HCT116 (cell line): ENCODE data around the gene RASGRP2. TPM values are rescaled to one million over a fixed set of nuclear protein-coding genes. Genes with fewer than 3 reads are reported as not detected.

Experiments
- ATAC-seq: fragments of 200-7000 bp; cut with Tn5 transposase; 2 replicates; pipeline ENCODE4 v1.9.1; 2020; ENCODE audit warnings: mild to moderate bottlenecking, moderate library complexity
- BruUV-seq: library from RNA; stranded (reverse); fragments of 400-500 nt; replicated peaks from 2 replicates; lab custom pipeline; 2021; lab: Mats Ljungman, UMichigan
- CTCF ChIA-PET: fragments of 300-600 bp; sonication (Branson Sonifier 250); formaldehyde crosslinking; loops from one replicate; lab custom pipeline; 2021; ENCODE audit warnings: antibody characterized with exemption; lab: Charles Lee
- POLR2A ChIA-PET: fragments of 300-600, 350-600 bp; sonication (Branson Sonifier 250); formaldehyde crosslinking; loops from one replicate; lab custom pipeline; 2021; ENCODE audit warnings: antibody characterized with exemption; lab: Charles Lee
- RAD21 ChIA-PET, 2 experiments: fragments of 300-600 bp; sonication (Branson Sonifier 250); formaldehyde crosslinking; loops; one replicate each; lab custom pipeline; 2023; ENCODE audit warnings: low total read pairs in 2 of 2; ENCODE audit not compliant: uncharacterized antibody in 2 of 2, unreplicated experiment in 2 of 2, low non-redundant PET in 1 of 2; lab: Charles Lee
- DNase-seq: peaks from one replicate; pipeline ENCODE4 v3.0.0-alpha.2; 2010; ENCODE audit warnings: low read depth, low spot score
- H2AFZ ChIP-seq: fragments of 200-600 bp; shearing (Covaris generic), sonication (generic); 2 replicates; pipeline ENCODE4 v1.6.1; 2017; ENCODE audit warnings: low read depth, mixed run types, mixed read lengths, antibody characterized with exemption, low read length; ENCODE audit not compliant: poor library complexity, severe bottlenecking
- H3K27ac ChIP-seq: 2 replicates; pipeline ENCODE4 v1.5.1; 2012; ENCODE audit warnings: low read depth, low read length
- H3K27me3 ChIP-seq: fragments of 200-600 bp; sonication (generic); 2 replicates; pipeline ENCODE4 v1.6.1; 2016; ENCODE audit warnings: mixed run types, low read length, mixed read lengths; ENCODE audit not compliant: insufficient read depth
- H3K36me3 ChIP-seq, 2 experiments: fragments of 200-500 bp in 1 of 2; fragments of 200-600 bp in 1 of 2; sonication (Bioruptor generic) in 1 of 2; sonication (generic) in 1 of 2; 2 replicates each; pipeline versions ENCODE4 v1.5.1 to v1.6.1; 2014 to 2016; ENCODE audit warnings: low read length in 2 of 2, inconsistent platforms in 1 of 2, mixed read lengths in 1 of 2, mixed run types in 1 of 2; ENCODE audit not compliant: insufficient read depth in 2 of 2, control insufficient read depth in 1 of 2
- H3K4me1 ChIP-seq, 2 experiments: fragments of 200-600 bp in 1 of 2; sonication (generic) in 1 of 2; 2 replicates each; pipeline versions ENCODE4 v1.5.1 to v1.6.1; 2012 to 2017; ENCODE audit warnings: low read length in 2 of 2, inconsistent platforms in 1 of 2, mild to moderate bottlenecking in 1 of 2, mixed read lengths in 1 of 2, mixed run types in 1 of 2, moderate library complexity in 1 of 2; ENCODE audit not compliant: insufficient read depth in 2 of 2, control insufficient read depth in 1 of 2
- H3K4me2 ChIP-seq: fragments of 200-600 bp; sonication (generic); 2 replicates; pipeline ENCODE4 v1.6.1; 2017; ENCODE audit warnings: mixed run types, low read length, mixed read lengths
- H3K4me3 ChIP-seq, 2 experiments: fragments of 200-600 bp in 1 of 2; sonication (generic) in 1 of 2; replicated peaks in 1 of 2; 2 replicates each; pipeline ENCODE4 v1.5.1; 2011 to 2016; ENCODE audit warnings: low read length in 2 of 2, control low read depth in 1 of 2, low read depth in 1 of 2, mild to moderate bottlenecking in 1 of 2, mixed read lengths in 1 of 2, mixed run types in 1 of 2
- H3K79me2 ChIP-seq: fragments of 200-600 bp; sonication (generic); 2 replicates; pipeline ENCODE4 v1.6.1; 2017; ENCODE audit warnings: mild to moderate bottlenecking, mixed run types, low read length, moderate library complexity, mixed read lengths; ENCODE audit not compliant: insufficient read depth
- H3K9ac ChIP-seq: fragments of 200-600 bp; sonication (generic); 2 replicates; pipeline ENCODE4 v1.6.1; 2016; ENCODE audit warnings: low read length, mixed read lengths
- H3K9me2 ChIP-seq: fragments of 200-600 bp; sonication (generic), shearing (Covaris generic); 2 replicates; pipeline ENCODE4 v1.6.1; 2017; ENCODE audit warnings: mixed run types, mild to moderate bottlenecking, moderate library complexity; ENCODE audit not compliant: insufficient read depth
- H3K9me3 ChIP-seq, 2 experiments: fragments of 200-500 bp in 1 of 2; fragments of 200-600 bp in 1 of 2; sonication (Bioruptor generic) in 1 of 2; sonication (generic) in 1 of 2; 2 replicates each; pipeline ENCODE4 v1.6.1; 2014 to 2017; ENCODE audit warnings: low read length in 2 of 2, mixed read lengths in 2 of 2, inconsistent platforms in 1 of 2, low read depth in 1 of 2, mild to moderate bottlenecking in 1 of 2, mixed run types in 1 of 2, moderate library complexity in 1 of 2; ENCODE audit not compliant: control insufficient read depth in 1 of 2, insufficient read depth in 1 of 2
- H4K20me1 ChIP-seq: fragments of 200-600 bp; sonication (generic), shearing (Covaris generic); 2 replicates; pipeline ENCODE4 v1.6.1; 2017; ENCODE audit warnings: mixed run types, mild to moderate bottlenecking, moderate library complexity; ENCODE audit not compliant: insufficient read depth
- CBX3 ChIP-seq: IDR thresholded peaks from 2 replicates; pipeline ENCODE4 v1.6.1; 2012; ENCODE audit warnings: low read depth
- CEBPB ChIP-seq: IDR thresholded peaks from 2 replicates; pipeline ENCODE4 v1.6.1; 2012; ENCODE audit warnings: low read depth
- EGR1 ChIP-seq: IDR thresholded peaks from 2 replicates; pipeline ENCODE4 v1.6.1; 2012; ENCODE audit warnings: low read depth
- ELF1 ChIP-seq: IDR thresholded peaks from 2 replicates; pipeline ENCODE4 v1.6.1; 2012; ENCODE audit warnings: low read depth, borderline replicate concordance
- EZH2 ChIP-seq: fragments of 200-600 bp; sonication (generic); IDR thresholded peaks from 2 replicates; pipeline ENCODE4 v1.6.1; 2017; ENCODE audit warnings: antibody characterized with exemption, mixed run types
- EZH2phosphoT487 ChIP-seq: fragments of 200-600 bp; IDR thresholded peaks from 2 replicates; pipeline ENCODE4 v1.6.1; 2018; ENCODE audit warnings: antibody characterized with exemption, borderline replicate concordance
- FOSL1 ChIP-seq: IDR thresholded peaks from 2 replicates; pipeline ENCODE4 v1.6.1; 2012; ENCODE audit warnings: low read depth
- JUND ChIP-seq: IDR thresholded peaks from 2 replicates; pipeline ENCODE4 v1.6.1; 2012
- MAX ChIP-seq: IDR thresholded peaks from 2 replicates; pipeline ENCODE4 v1.6.1; 2012
- POLR2A ChIP-seq: IDR thresholded peaks from 2 replicates; pipeline ENCODE4 v1.7.0; 2011; ENCODE audit warnings: borderline replicate concordance; ENCODE audit not compliant: insufficient read depth, insufficient read length; ENCODE audit errors: extremely low read depth
- POLR2AphosphoS5 ChIP-seq: IDR thresholded peaks from 2 replicates; pipeline ENCODE4 v1.6.1; 2011; ENCODE audit warnings: mild to moderate bottlenecking, low read depth, low read length, moderate library complexity
- RAD21 ChIP-seq: IDR thresholded peaks from 2 replicates; pipeline ENCODE4 v1.6.1; 2012; ENCODE audit warnings: low read depth, mild to moderate bottlenecking
- SIN3A ChIP-seq: IDR thresholded peaks from 2 replicates; pipeline ENCODE4 v1.6.1; 2012; ENCODE audit warnings: low read depth
- SP1 ChIP-seq: IDR thresholded peaks from 2 replicates; pipeline ENCODE4 v1.6.1; 2012; ENCODE audit warnings: low read depth
- SRF ChIP-seq: IDR thresholded peaks from 2 replicates; pipeline ENCODE4 v1.6.1; 2012; ENCODE audit warnings: low read depth
- ZFX ChIP-seq: fragments of 450-650 bp; IDR thresholded peaks from 2 replicates; pipeline ENCODE4 v1.6.1; 2017
- ZNF274 ChIP-seq: fragments of 200-500 bp; sonication (Bioruptor generic); IDR thresholded peaks from 2 replicates; pipeline ENCODE4 v1.6.1; 2014; ENCODE audit warnings: mild to moderate bottlenecking, low read depth, low read length, inconsistent platforms
- intact Hi-C: fragments of 100-400 bp; cut with micrococcal nuclease; formaldehyde crosslinking; loops from 2 replicates; pipeline ENCODE4 v1.10.0; 2022
- total RNA-seq: library from RNA; stranded (reverse); gene quantifications from one replicate; pipeline ENCODE4 v1.2.1, GENCODE V29; 2021; ENCODE audit not compliant: unreplicated experiment
- TF ChIP-seq, protein P1 (sequence below): IDR thresholded peaks from 2 replicates; pipeline ENCODE4 v1.6.1; 2012; ENCODE audit warnings: low read depth
- TF ChIP-seq, protein P2 (sequence below), 3 experiments: fragments of 200-600 bp in 1 of 3; sonication (generic) in 1 of 3; IDR thresholded peaks in 2 of 3; conservative IDR thresholded peaks in 1 of 3; 2 replicates each; pipeline ENCODE4 v1.5.1; 2012 to 2017; ENCODE audit warnings: low read depth in 2 of 3, low read length in 2 of 3, antibody characterized with exemption in 1 of 3, borderline replicate concordance in 1 of 3, control low read depth in 1 of 3, mild to moderate bottlenecking in 1 of 3, mixed read lengths in 1 of 3, mixed run types in 1 of 3, moderate library complexity in 1 of 3; ENCODE audit not compliant: insufficient read depth in 1 of 3
- TF ChIP-seq, protein P3 (sequence below): IDR thresholded peaks from 2 replicates; pipeline ENCODE4 v1.6.1; 2011; ENCODE audit warnings: mild to moderate bottlenecking, low read length, moderate library complexity; ENCODE audit not compliant: insufficient replicate concordance; ENCODE audit errors: extremely low read depth

Gene RASGRP2
- total RNA-seq, 1 experiment from 2014 or later = 12.8 TPM

GRCh38 chr11:64698427-64698826 lies 45.5 kb downstream of the RASGRP2 start:
- no peak overlapping the region for H3K4me3 ChIP-seq
- ATAC-seq = no peak
- H3K4me2 ChIP-seq = no peak overlapping the region
- no peaks in the 10 kb centered on the region for H3K4me1 ChIP-seq
- ChIA-PET RAD21 (no interaction called here), CTCF (interaction anchor here (1.3 to 2.1 kb wide), 2 partner anchors 10 kb away, joined by 6 to 11 read pairs; no protein-coding TSS in a partner anchor), POLR2A (no interaction called here)
- no peaks in the 10 kb centered on the region for H4K20me1 ChIP-seq
- H3K79me2 ChIP-seq = no peaks in the 10 kb centered on the region
- H3K9ac ChIP-seq = no peak overlapping the region
- TF ChIP-seq EZH2phosphoT487 (no peak), SIN3A (no peak), EZH2 (no peak), ZNF274 (no peak), ZFX (no peak), POLR2A (no peak), MAX (no peak), RAD21 (no peak), FOSL1 (no peak), POLR2AphosphoS5 (no peak), SP1 (no peak), CEBPB (no peak), ELF1 (no peak), CBX3 (no peak), JUND (no peak), EGR1 (no peak), SRF (no peak)
- TF ChIP-seq, protein P1, sequence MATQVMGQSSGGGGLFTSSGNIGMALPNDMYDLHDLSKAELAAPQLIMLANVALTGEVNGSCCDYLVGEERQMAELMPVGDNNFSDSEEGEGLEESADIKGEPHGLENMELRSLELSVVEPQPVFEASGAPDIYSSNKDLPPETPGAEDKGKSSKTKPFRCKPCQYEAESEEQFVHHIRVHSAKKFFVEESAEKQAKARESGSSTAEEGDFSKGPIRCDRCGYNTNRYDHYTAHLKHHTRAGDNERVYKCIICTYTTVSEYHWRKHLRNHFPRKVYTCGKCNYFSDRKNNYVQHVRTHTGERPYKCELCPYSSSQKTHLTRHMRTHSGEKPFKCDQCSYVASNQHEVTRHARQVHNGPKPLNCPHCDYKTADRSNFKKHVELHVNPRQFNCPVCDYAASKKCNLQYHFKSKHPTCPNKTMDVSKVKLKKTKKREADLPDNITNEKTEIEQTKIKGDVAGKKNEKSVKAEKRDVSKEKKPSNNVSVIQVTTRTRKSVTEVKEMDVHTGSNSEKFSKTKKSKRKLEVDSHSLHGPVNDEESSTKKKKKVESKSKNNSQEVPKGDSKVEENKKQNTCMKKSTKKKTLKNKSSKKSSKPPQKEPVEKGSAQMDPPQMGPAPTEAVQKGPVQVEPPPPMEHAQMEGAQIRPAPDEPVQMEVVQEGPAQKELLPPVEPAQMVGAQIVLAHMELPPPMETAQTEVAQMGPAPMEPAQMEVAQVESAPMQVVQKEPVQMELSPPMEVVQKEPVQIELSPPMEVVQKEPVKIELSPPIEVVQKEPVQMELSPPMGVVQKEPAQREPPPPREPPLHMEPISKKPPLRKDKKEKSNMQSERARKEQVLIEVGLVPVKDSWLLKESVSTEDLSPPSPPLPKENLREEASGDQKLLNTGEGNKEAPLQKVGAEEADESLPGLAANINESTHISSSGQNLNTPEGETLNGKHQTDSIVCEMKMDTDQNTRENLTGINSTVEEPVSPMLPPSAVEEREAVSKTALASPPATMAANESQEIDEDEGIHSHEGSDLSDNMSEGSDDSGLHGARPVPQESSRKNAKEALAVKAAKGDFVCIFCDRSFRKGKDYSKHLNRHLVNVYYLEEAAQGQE = no peak
- TF ChIP-seq, protein P2, sequence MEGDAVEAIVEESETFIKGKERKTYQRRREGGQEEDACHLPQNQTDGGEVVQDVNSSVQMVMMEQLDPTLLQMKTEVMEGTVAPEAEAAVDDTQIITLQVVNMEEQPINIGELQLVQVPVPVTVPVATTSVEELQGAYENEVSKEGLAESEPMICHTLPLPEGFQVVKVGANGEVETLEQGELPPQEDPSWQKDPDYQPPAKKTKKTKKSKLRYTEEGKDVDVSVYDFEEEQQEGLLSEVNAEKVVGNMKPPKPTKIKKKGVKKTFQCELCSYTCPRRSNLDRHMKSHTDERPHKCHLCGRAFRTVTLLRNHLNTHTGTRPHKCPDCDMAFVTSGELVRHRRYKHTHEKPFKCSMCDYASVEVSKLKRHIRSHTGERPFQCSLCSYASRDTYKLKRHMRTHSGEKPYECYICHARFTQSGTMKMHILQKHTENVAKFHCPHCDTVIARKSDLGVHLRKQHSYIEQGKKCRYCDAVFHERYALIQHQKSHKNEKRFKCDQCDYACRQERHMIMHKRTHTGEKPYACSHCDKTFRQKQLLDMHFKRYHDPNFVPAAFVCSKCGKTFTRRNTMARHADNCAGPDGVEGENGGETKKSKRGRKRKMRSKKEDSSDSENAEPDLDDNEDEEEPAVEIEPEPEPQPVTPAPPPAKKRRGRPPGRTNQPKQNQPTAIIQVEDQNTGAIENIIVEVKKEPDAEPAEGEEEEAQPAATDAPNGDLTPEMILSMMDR (IDR thresholded peaks at IDR 0.05 in 2 of 3, conservative IDR thresholded peaks at IDR 0.05 in 1 of 3; ENCODE audit: borderline replicate concordance in 1 of 3, insufficient read depth in 1 of 3, low read depth in 2 of 3, low read length in 2 of 3) = no peak
- TF ChIP-seq, protein P3, sequence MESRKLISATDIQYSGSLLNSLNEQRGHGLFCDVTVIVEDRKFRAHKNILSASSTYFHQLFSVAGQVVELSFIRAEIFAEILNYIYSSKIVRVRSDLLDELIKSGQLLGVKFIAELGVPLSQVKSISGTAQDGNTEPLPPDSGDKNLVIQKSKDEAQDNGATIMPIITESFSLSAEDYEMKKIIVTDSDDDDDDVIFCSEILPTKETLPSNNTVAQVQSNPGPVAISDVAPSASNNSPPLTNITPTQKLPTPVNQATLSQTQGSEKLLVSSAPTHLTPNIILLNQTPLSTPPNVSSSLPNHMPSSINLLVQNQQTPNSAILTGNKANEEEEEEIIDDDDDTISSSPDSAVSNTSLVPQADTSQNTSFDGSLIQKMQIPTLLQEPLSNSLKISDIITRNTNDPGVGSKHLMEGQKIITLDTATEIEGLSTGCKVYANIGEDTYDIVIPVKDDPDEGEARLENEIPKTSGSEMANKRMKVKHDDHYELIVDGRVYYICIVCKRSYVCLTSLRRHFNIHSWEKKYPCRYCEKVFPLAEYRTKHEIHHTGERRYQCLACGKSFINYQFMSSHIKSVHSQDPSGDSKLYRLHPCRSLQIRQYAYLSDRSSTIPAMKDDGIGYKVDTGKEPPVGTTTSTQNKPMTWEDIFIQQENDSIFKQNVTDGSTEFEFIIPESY = no peak
- BruUV-seq = no TSS peak
- no peaks in the 10 kb centered on the region for H3K9me3 ChIP-seq
- no peak overlapping the region for H2AFZ ChIP-seq
- no peak overlapping the region for H3K27ac ChIP-seq
- intact Hi-C loops = no loop called here
- no peak for DNase-seq
- no peaks in the 10 kb centered on the region for H3K36me3 ChIP-seq
- H3K9me2 ChIP-seq = no peaks in the 10 kb centered on the region
- H3K27me3 ChIP-seq = peaks cover 4% of the 10 kb centered on the region
